Erythroblast (primary cell): ENCODE data around the gene OR10H5.
"Not testable (repeated sequence)": the region's sequence is repeated elsewhere in the genome, so short reads cannot be mapped to it uniquely, and the experiment has no call there.

Source experiments
- DNase-seq, 2 experiments: peaks; one replicate each; lab custom pipeline; 2025; lab: John Stamatoyannopoulos, UW
- GATA1 ChIP-seq: IDR thresholded peaks from 2 replicates; pipeline ENCODE4 v1.6.1; 2011; ENCODE audit warnings: low read depth, mild to moderate bottlenecking, control low read depth, low read length, moderate library complexity
- POLR2A ChIP-seq: IDR thresholded peaks from 2 replicates; pipeline ENCODE4 v1.6.1; 2011; ENCODE audit warnings: mild to moderate bottlenecking, low read length

OR10H5 gene

GRCh38 chr19:15828121-15828610, 40.7 kb downstream of the OR10H5 start:
- DNase-seq: peak in 1 of 2 experiments; percentile 39
- TF ChIP-seq POLR2A (no peak), GATA1 (no peak)

- peak; percentile 96 for TF ChIP-seq POLR2A
- peak; percentile 67 to 86 for DNase-seq
Observed at GRCh38 chr19:15828611-15829305, 41.3 kb downstream of the OR10H5 start.

- DNase-seq: no peak
- TF ChIP-seq GATA1 (no peak), POLR2A (peak; percentile 76)
Observed at GRCh38 chr19:15829306-15829698, 41.8 kb downstream of the OR10H5 start.

- DNase-seq: no peak
Observed at GRCh38 chr19:15829786-15830185, 42.3 kb downstream of the OR10H5 start.

GRCh38 chr19:15831626-15832025, 44.2 kb downstream of the OR10H5 start:
- DNase-seq: no peak
- TF ChIP-seq GATA1: no peak
- no peak for TF ChIP-seq POLR2A

More at GRCh38 chr19:15829786-15830185, 42.3 kb downstream of the OR10H5 start:
- no peak for TF ChIP-seq GATA1
- no peak for TF ChIP-seq POLR2A

GRCh38 chr19:15834232-15834631, 46.8 kb downstream of the OR10H5 start:
- DNase-seq: not testable (repeated sequence)

- peak; percentile 38 for TF ChIP-seq POLR2A
- DNase-seq: peak in 1 of 2 experiments; percentile 64
Observed at GRCh38 chr19:15835565-15836329, 48.3 kb downstream of the OR10H5 start.

GRCh38 chr19:15836330-15837220, 49.1 kb downstream of the OR10H5 start:
- TF ChIP-seq POLR2A: peak; percentile 78
- no peak for TF ChIP-seq GATA1

GRCh38 chr19:15837221-15837731, 49.8 kb downstream of the OR10H5 start:
- TF ChIP-seq POLR2A (peak; percentile 79), GATA1 (no peak)
- peak in 1 of 2 experiments; percentile 85 for DNase-seq

More at GRCh38 chr19:15836330-15837220, 49.1 kb downstream of the OR10H5 start:
- DNase-seq: peak; percentile 96

- TF ChIP-seq GATA1: no peak
- no peak for TF ChIP-seq POLR2A
Observed at GRCh38 chr19:15838351-15838750, 50.9 kb downstream of the OR10H5 start.

GRCh38 chr19:15839888-15840287, 52.4 kb downstream of the OR10H5 start:
- DNase-seq: peak in 1 of 2 experiments; percentile 15

More at GRCh38 chr19:15838351-15838750, 50.9 kb downstream of the OR10H5 start:
- no peak for DNase-seq

- no peak for DNase-seq
- no peak for TF ChIP-seq POLR2A
- no peak for TF ChIP-seq GATA1
Observed at GRCh38 chr19:15840833-15841232, 53.4 kb downstream of the OR10H5 start.

- no peak for TF ChIP-seq POLR2A
- TF ChIP-seq GATA1: no peak
- DNase-seq: peak; percentile 26 to 32
Observed at GRCh38 chr19:15841875-15842569, 54.6 kb downstream of the OR10H5 start.
